Stimulated activated CD4-positive, alpha-beta T cell treated with anti-CD3 and anti-CD28 coated beads, TNF-alpha, amount 100 ng/mL, for 24 hours (primary cell): ENCODE results near the gene TPO.

Experiments
- DNase-seq, 3 experiments: peaks; one replicate each; pipeline ENCODE4 v3.0.0-alpha.2; 2020; ENCODE audit warnings: low read depth in 3 of 3

TPO gene

DNA sequence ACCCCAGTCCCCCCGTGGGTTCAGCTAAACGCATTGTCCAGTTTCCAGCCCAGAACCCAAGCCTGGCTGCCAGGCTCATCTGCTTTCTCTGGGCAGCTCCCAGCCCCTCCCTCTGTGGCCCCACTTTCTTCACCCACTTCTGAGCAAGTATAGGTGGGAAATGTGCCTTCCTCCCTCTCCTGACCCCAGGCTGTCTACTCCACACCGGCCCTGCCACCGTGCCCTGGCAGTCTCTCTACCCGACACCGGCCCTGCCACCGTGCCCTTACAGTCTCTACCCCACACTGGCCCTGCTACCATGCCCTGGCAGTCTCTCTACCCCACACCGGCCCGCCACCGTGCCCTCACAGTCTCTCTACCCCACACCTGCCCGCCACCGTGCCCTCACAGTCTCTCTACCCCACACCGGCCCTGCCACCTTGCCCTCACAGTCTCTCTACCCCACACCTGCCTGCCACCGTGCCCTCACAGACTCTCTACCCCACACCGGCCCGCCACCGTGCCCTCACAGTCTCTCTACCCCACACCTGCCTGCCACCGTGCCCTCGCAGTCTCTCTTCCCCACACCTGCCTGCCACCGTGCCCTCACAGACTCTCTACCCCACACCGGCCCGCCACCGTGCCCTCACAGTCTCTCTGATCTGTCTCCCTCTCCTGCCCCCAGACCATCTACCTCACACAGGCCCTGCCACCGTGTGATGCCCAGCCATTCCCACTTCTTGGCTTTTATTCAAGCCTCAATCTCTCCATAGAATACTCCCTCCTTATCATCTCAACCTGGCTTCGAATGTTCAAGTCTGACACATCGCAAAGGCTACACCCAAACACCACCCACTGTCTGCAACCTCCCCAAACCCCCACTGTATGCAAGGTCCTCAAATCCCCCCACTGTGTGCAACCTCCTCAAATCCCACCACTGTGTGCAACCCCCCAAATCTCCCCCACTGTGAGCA, 108.9 kb downstream of the TPO start:
- DNase-seq, result no peak

DNA sequence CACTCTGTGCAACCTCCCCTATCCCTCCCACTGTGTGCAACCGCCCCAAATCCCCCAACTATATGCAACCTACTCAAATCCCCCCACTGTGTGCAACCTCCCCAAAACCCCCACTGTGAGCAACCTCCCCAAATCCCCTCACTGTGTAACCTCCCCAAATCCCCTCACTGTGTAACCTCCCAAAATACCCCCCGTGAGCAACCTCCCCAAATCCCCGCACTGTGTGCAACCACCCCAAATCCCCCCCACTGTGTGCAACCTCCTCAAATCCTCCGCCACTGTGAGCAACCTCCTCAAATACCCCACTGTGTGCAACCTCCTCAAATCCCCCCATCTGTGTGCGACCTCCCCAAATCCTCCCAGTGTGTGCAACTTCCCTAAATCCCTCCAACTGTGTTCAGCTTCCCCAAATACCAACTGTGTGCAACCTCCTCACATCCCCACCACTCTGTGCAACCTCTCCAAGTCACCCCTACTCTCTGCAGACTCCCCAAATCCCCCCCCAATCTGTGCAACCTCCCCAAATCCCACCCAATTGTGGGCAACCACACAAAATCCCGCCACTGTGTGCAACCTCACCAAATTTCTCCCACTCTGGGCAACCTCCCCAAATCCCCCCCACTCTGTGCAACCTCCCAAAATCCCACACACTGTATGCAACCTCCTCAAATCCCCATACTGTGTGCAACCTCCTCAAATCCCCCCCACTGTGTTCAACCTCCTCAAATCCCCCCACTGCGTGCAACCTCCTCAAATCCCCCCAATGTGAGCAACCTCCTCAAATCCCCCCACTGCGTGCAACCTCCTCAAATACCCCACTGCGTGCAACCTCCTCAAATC, 114.1 kb downstream of the TPO start:
- no peak for DNase-seq

DNA sequence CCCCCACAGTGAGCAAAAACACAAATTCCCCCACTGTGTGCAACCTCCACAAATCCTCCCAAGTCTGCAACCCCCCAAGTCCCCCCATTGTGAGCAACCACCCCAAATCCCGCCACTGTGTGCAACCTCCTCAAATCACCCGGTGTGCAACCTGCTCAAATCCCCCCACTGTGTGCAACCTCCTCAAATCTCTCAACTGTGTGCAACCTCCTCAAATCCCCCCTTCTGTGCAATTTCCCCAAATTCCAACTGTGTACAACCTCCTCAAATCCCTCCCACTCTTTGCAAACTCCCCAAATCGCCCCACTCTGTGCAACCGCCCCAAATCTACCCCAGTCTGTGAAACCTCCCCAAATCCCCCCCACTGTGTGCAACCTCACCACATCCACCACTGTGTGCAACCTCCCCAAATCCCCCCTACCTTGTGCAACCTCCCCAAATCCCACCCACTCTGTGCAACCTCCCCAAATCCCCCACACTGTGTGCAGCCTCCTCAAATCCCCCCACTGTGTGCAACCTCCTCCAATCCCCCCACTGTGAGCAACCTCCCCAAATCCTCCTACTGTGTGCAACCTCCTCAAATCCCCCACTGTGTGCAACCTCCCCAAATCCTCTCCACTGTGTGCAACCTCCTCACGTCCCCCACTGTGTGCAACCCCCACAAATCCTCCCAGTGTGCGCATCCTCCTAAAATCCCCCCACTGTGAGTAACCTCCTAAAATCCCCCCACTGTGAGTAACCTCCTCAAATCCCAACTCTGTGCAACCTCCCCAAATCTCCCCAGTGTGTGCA, 115.2 kb downstream of the TPO start:
- no peak for DNase-seq

DNA sequence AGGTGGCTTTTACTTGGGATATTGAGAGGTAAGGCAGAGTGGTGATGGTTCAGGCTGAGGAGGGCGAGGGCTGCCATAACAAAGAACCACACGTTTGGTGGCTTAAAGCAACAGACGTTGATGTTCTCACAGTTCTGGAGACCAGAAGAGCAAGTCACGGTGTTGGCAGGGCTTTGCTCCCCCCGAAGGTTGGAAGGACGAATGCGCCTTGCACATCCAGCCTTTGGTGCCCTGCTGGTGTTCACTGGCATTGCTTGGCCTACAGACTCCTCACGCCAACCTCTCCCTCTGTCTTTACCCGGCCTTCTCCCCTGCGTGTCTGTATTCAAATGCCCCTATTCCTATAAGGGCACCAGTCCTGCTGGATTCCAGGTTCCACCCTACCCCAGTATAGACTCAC, 125.4 kb downstream of the TPO start:
- peak in 1 of 3 experiments; percentile 21 for DNase-seq

GRCh38 chr2:1539441-1539840, 126.2 kb downstream of the TPO start:
- DNase-seq, result no peak

GRCh38 chr2:1539973-1540372, 126.7 kb downstream of the TPO start:
- no peak for DNase-seq

- DNase-seq, result no peak
Observed at GRCh38 chr2:1540481-1540880, 127.2 kb downstream of the TPO start.

GRCh38 chr2:1541040-1541439, 127.8 kb downstream of the TPO start:
- no peak for DNase-seq

GRCh38 chr2:1541819-1542475, 128.7 kb downstream of the TPO start:
- no peak for DNase-seq

GRCh38 chr2:1542971-1543370, 129.7 kb downstream of the TPO start:
- DNase-seq, result no peak

DNA sequence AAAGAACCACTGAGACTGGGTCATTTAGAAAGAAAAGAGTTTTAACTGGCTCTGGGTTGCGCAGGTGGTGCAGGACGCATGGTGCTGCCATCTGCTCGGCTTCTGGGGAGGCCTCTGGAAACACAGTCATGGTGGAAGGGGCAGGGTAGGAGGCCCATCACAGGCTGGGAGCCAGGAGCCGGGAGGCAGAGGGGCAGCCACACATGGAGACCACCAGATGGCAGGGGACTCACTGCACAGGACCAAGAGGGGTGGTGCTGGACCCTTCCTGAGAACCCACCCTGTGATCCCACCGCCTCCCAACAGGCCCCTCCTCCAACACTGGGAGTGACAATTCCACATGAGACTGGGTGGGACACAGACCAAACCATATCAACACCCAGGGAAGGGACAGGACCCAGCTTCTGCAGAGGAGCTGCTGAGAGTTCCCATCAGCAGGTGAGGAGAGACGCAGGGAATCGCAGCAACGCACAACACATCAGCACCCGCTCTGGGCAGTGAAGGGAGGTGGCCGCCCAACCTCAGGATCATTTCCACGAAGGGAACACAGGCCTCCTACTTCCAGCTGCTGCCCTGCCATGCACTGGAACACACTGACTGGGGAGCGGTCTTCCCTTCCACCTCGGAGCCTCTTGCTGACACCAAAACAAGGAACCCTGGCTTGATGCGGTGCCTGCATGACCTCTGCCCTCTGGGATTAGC, 130.7 kb downstream of the TPO start:
- no peak for DNase-seq

- DNase-seq, result no peak
Observed at GRCh38 chr2:1544478-1545069, 131.3 kb downstream of the TPO start.

- DNase-seq, result peak in 1 of 3 experiments; percentile 39
Observed at GRCh38 chr2:1546023-1546591, 132.8 kb downstream of the TPO start.

GRCh38 chr2:1546901-1547300, 133.6 kb downstream of the TPO start:
- no peak for DNase-seq

GRCh38 chr2:1548910-1549673, 135.8 kb downstream of the TPO start:
- DNase-seq, result no peak

- no peak for DNase-seq
Observed at GRCh38 chr2:1550076-1550475, 136.8 kb downstream of the TPO start.

- DNase-seq, result peak; percentile 7 to 61 (median 35)
Observed at GRCh38 chr2:1550658-1551316, 137.5 kb downstream of the TPO start.

GRCh38 chr2:1551905-1552304, 138.6 kb downstream of the TPO start:
- no peak for DNase-seq

DNA sequence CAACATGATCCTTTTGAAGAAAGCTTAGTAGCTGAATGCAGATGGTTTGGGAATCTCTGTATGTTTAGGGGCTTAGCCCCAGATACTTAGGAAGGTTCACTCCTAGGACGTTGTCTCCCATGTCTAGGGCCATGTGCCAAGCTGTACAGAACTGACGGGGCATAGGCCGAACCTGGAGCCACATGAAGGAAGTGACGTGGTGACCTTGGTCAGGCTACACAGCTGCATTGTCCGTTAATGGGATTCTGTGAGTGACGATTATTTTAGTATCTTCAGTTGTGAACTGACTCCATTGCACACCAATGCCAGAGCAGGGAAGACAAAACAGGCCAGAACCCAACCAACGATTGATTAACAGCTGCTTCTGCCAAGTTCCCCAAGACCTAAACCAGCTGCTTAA, 139.3 kb downstream of the TPO start:
- no peak for DNase-seq
